SK-N-SH (cell line): ENCODE data around the gene SDK1.

Experiments used
- EP300 ChIP-seq, 2 experiments: IDR thresholded peaks; 2 replicates each; pipeline versions ENCODE4 v1.4.0 to v1.6.1; 2012; ENCODE audit warnings: borderline replicate concordance in 1 of 2, low read depth in 1 of 2, low read length in 1 of 2
- GABPA ChIP-seq: IDR thresholded peaks from 2 replicates; pipeline ENCODE4 v1.4.0; 2012; ENCODE audit warnings: low read depth, mild to moderate bottlenecking
- TF ChIP-seq, protein P1 (sequence below): fragments of 150-350 bp; IDR thresholded peaks from 2 replicates; pipeline ENCODE4 v1.6.1; 2017; ENCODE audit warnings: antibody characterized with exemption, low read length, low read depth, borderline replicate concordance

DNA sequence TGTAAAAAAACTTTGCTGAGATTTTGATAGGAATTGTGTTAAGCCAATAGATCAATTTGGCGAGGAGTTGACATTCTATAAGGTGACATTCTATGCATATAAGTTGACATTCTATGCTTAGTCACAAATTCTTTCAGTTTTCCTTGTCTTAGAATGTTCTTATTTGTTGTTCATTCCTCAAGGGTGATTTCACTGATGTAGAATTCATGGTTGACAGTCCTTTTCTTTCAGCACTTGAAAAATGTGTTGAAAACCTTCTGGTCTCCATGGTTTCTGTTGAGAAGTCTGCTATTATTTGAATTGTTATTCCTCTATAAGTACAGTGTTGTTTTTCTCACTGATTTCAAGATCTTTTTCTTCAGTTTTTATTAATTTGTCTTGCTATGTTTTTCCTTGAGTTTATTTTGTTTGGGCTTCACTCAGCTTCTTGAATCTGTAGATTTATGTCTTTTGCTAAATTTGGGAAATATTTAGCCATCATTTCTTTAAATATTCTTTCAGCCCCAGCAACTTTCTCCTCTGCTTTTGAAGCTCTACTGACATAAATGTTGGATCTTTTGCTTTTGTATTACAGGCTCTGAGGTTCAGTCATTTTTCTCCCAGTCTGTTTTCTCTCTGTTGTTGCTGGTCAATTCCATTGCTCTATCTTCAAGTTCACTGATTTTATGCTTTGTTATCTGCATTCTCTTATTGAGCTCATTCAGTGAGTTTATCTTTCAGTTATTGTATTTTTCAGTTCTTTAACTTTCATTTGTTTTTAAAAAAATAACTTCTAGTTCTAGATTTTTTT lies 154.9 kb downstream of the SDK1 start:
- TF ChIP-seq GABPA (no peak), EP300 (IDR thresholded peaks at IDR 0.05; ENCODE audit: borderline replicate concordance in 1 of 2, low read depth in 1 of 2, low read length in 1 of 2) (no peak)
- TF ChIP-seq, protein P1, sequence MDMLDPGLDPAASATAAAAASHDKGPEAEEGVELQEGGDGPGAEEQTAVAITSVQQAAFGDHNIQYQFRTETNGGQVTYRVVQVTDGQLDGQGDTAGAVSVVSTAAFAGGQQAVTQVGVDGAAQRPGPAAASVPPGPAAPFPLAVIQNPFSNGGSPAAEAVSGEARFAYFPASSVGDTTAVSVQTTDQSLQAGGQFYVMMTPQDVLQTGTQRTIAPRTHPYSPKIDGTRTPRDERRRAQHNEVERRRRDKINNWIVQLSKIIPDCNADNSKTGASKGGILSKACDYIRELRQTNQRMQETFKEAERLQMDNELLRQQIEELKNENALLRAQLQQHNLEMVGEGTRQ = no peak
